OCI-LY1 (cell line): Measurements from ENCODE around the gene KIF4A.

ENCODE experiments used
- CTCF ChIP-seq: fragments of 200-600 bp; sonication (generic), shearing (Covaris generic); IDR thresholded peaks from 2 replicates; pipeline ENCODE4 v1.5.1; 2017; ENCODE audit warnings: mild to moderate bottlenecking, antibody characterized with exemption, low read length, moderate library complexity, mixed read lengths
- EZH2 ChIP-seq: fragments of 200-600 bp; sonication (generic), shearing (Covaris generic); IDR thresholded peaks from 2 replicates; pipeline ENCODE4 v1.8.0; 2017; ENCODE audit warnings: borderline replicate concordance, mixed run types, mild to moderate bottlenecking, antibody characterized with exemption, low read length, moderate library complexity, mixed read lengths

GRCh38 chrX:70446380-70447350 is 156.8 kb downstream of the KIF4A start:
- TF ChIP-seq CTCF (no peak), EZH2 (no peak)
